DMS153 (cell line): ENCODE results near the gene MOB3B.

Experiments
- DNase-seq: peaks from one replicate; lab custom pipeline; 2025; lab: John Stamatoyannopoulos, UW

The MOB3B gene

GRCh38 chr9:27387722-27388121 lies 141.9 kb downstream of the MOB3B start:
- DNase-seq, result no peak

GRCh38 chr9:27386571-27387091 lies 143.0 kb downstream of the MOB3B start:
- no peak for DNase-seq

- no peak for DNase-seq
These were observed 143.8 kb downstream of the MOB3B start for GRCh38 chr9:27385606-27386322.

- DNase-seq, result no peak
These were observed 145.2 kb downstream of the MOB3B start for GRCh38 chr9:27384262-27385014.

DNA sequence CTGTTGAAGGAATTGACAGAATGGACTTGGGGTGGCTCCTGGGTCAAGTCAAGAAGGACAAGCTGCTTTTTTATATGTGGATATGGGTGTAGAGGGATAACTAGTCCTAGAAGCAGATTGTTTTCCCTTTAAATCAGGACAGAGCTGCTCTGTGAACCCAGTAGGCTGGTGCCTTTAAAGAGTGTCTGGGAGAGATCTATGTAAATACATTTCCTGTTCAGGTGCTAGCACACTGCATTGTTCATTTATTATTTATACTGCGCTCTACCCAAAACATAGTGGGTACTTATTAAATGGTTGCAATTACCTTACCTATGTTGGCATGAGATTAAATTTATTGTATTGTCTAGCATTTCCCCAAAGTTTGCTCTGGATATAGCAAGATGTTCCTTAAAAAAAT lies 146.1 kb downstream of the MOB3B start:
- DNase-seq, result peak; percentile 7

GRCh38 chr9:27382975-27383374 lies 146.6 kb downstream of the MOB3B start:
- DNase-seq, result no peak

DNA sequence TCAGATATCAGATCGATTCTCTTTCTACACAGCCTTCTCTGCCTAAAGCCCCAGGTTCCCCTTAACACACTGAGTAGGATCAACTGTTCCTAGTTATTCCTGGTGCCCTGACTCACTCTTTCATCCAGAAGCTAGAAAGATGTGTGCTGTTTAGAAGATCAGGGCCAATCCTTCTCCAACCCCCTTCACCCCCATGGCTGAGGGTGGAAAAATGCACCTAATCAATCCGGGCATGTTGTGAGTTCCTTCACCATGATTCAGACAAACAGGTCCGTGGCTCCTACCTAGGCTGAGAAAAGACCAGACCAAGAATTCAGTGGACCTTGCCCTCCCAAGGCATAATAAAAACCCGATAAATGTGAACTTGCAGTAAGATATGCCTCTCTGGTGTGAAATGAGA lies 147.3 kb downstream of the MOB3B start:
- no peak for DNase-seq

- DNase-seq, result no peak
These were observed 150.0 kb downstream of the MOB3B start for GRCh38 chr9:27379311-27380251.

GRCh38 chr9:27377811-27378456 lies 151.7 kb downstream of the MOB3B start:
- DNase-seq, result no peak

DNA sequence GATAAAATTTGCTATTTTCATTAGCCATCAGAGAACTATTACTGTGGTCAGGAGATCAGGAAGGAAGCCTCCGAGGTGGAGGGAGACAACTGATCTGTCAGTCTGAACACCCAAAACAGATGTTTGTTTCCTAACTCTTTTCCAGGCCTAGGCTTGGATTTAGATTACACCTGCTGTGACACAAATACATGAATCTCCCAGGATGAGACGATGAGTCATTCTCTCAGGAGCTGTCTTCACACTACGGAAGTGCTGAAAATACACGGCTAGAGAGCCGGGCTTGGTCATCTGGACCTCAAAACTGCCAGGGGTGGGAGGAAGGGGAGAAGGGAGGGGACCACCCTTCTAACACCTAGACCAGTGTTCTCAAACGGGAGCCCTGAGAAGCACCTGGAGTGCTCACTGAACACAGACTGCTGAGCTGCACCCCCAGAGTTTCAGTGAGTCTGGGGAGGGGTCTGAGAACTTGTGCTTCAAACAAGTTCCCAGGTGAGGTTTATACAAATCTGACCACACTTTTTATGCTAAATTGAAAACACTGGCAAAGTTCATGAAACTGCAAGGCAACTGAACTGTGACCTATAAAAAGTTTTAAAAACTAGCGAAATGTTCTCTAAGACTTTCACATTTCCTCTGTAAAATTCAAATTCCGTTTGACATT lies 152.3 kb downstream of the MOB3B start:
- DNase-seq, result no peak

DNA sequence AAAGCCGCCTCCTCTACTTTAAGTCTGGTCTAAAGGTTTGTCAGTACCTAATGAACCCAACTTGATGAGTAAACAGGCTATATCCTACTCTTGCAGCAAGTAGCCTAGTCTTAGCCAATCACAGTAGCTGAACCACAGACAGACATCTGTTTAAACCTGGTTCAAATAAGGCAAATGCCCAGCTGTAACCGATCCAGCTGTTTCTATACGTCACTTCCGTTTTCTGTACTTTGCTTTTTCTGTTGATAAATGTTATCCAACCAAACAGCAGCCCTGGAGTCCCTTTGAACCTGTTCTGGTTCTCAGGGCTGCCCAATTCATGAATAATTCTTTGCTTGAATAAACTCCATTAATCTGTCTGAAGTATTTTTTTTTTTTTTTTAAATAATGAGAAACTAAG lies 155.8 kb downstream of the MOB3B start:
- DNase-seq, result no peak

GRCh38 chr9:27372615-27373014 lies 157.0 kb downstream of the MOB3B start:
- DNase-seq, result no peak

GRCh38 chr9:27371382-27371781 lies 158.2 kb downstream of the MOB3B start:
- no peak for DNase-seq

- DNase-seq, result no peak
These were observed 160.0 kb downstream of the MOB3B start for GRCh38 chr9:27369591-27369990.

- no peak for DNase-seq
These were observed 161.2 kb downstream of the MOB3B start for GRCh38 chr9:27368316-27368985.

DNA sequence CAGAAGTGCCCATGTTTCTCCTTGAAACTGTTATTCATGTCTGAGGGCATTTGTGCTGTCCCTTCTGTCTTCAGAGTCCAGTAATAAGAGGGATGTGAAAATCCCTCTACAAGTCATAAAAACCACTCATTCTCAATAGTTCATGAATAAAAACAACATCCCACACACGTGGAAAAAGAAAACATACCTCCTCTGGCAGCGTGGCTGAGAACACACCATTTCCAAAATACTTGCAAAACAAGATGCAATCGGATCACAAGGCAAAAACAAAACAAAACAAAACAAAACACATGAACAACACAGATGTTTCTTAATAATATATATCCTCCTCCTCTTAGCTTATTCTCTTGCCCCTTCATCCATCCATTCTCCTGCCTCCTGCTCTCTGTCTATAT lies 161.7 kb downstream of the MOB3B start:
- no peak for DNase-seq

- DNase-seq, result no peak
These were observed 162.3 kb downstream of the MOB3B start for GRCh38 chr9:27367175-27367798.

DNA sequence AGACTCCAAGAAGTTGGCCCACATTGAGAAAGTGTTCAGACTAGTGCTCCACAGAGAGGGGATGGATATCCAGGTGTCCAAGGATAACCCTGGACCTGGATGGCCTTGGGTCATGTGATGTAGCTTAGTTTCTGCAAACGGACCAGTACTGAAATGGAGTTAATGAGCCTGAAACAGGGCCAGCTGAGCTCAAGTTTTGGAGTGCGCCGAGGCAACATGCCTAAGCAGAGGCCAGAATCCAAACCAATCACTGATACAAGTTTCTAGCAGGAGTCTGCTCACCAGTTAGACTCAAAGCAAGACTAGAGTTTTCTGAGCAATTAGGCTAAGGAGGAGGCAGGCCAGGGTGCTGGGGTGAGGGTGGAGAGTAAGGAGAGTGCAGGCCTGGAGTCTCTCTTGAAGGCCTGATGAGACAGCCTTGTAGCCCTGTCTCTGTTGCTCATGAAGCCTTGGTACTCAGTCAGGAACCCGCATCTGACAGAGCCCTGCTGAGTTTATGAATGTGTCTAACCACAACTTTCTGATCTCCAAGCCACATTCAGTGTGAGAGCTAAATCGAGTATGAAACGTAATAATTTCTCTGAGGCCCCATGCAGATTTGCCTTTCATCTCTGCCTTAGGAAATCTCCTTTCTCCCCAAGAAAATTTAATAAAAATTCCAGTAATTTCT lies 163.8 kb downstream of the MOB3B start:
- DNase-seq, result no peak

GRCh38 chr9:27362447-27363210 lies 167.0 kb downstream of the MOB3B start:
- DNase-seq, result no peak
